GM21717 (cell line): ENCODE measurements around the gene PPP1CB.
A peak's percentile ranks its signal among the peaks of the same experiment; 100 is the strongest.
"Not testable (repeated sequence)": the region's sequence is repeated elsewhere in the genome, so short reads cannot be mapped to it uniquely, and the experiment has no call there.

Source experiments
- ATAC-seq: cut with Tn5 transposase; IDR thresholded peaks from one replicate; pipeline ENCODE4 v1.9.1; 2021; ENCODE audit warnings: mild to moderate bottlenecking, moderate library complexity; ENCODE audit not compliant: unreplicated experiment

The PPP1CB gene

GRCh38 chr2:28772351-28772750, 20.7 kb downstream of the PPP1CB start:
- ATAC-seq = no peak

GRCh38 chr2:28776471-28776870, 24.8 kb downstream of the PPP1CB start:
- no peak for ATAC-seq

GRCh38 chr2:28778392-28778791, 26.8 kb downstream of the PPP1CB start:
- no peak for ATAC-seq

- no peak for ATAC-seq
These were observed 27.4 kb downstream of the PPP1CB start for GRCh38 chr2:28779001-28779400.

GRCh38 chr2:28780496-28780895, 28.9 kb downstream of the PPP1CB start:
- no peak for ATAC-seq

GRCh38 chr2:28782423-28782822, 30.8 kb downstream of the PPP1CB start:
- no peak for ATAC-seq

GRCh38 chr2:28784570-28784969, 32.9 kb downstream of the PPP1CB start:
- not testable (repeated sequence) for ATAC-seq

GRCh38 chr2:28796620-28797019, 45.0 kb downstream of the PPP1CB start:
- ATAC-seq = no peak

- ATAC-seq = no peak
These were observed 50.1 kb downstream of the PPP1CB start for GRCh38 chr2:28801726-28802125.

- ATAC-seq = no peak
These were observed 51.4 kb downstream of the PPP1CB start for GRCh38 chr2:28802975-28803429.

- ATAC-seq = no peak
These were observed 58.3 kb downstream of the PPP1CB start for GRCh38 chr2:28809927-28810326.

- ATAC-seq = peak; percentile 77
These were observed 59.0 kb downstream of the PPP1CB start, which contains the start of gene SPDYA for GRCh38 chr2:28810384-28811285. SPDYA (plus strand) TSS chr2:28810834; CDS start chr2:28816015, 5,181 bp downstream.

GRCh38 chr2:28818053-28818452, 66.4 kb downstream of the PPP1CB start:
- ATAC-seq = no peak

- no peak for ATAC-seq
These were observed 69.8 kb downstream of the PPP1CB start for GRCh38 chr2:28821295-28821958.

GRCh38 chr2:28822036-28822435, 70.4 kb downstream of the PPP1CB start:
- ATAC-seq = no peak

- ATAC-seq = no peak
These were observed 72.6 kb downstream of the PPP1CB start for GRCh38 chr2:28824207-28824606.

GRCh38 chr2:28824870-28825269, 73.2 kb downstream of the PPP1CB start:
- ATAC-seq = no peak

- ATAC-seq = no peak
These were observed 76.8 kb downstream of the PPP1CB start for GRCh38 chr2:28828382-28828781.

- ATAC-seq = no peak
These were observed 82.3 kb downstream of the PPP1CB start for GRCh38 chr2:28833740-28834470.

- no peak for ATAC-seq
These were observed 84.2 kb downstream of the PPP1CB start for GRCh38 chr2:28835781-28836180.

- ATAC-seq = no peak
These were observed 87.3 kb downstream of the PPP1CB start for GRCh38 chr2:28838971-28839370.
